Colon (tissue), 2 donors: ENCODE data around the gene CDHR5.
"Not testable (repeated sequence)": the region's sequence is repeated elsewhere in the genome, so short reads cannot be mapped to it uniquely, and the experiment has no call there.

Source experiments
- FAIRE-seq: peaks from 2 replicates; lab custom pipeline; 2012; peaks lifted over from hg19 to GRCh38; lab: Jason Lieb, UNC
- donor health status: control.
- donor health status: control.

Gene CDHR5

GRCh38 chr11:586376-587316 is 38.1 kb downstream of the CDHR5 start:
- no peak for FAIRE-seq

- no peak for FAIRE-seq
Measured at GRCh38 chr11:584287-584686, 40.5 kb downstream of the CDHR5 start.

DNA sequence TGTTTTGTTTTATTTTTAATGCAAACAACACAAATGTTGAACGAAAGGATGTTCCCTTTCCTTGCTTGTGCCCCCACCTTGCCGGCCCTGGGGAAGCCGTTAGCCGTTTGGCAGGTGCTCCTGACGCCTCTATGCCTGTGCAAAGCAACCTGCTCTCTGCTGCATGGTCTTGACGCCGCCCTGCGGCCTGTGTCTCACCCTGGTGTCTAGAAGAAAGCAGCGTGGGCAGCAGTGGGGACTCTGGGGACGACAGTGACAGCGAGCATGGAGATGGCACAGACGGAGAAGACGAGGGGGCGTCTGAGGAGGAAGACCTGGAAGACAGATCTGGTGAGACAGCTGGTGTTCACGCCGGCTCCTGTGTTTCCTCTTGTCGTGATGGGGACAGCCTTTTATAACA is 43.0 kb downstream of the CDHR5 start:
- no peak for FAIRE-seq

DNA sequence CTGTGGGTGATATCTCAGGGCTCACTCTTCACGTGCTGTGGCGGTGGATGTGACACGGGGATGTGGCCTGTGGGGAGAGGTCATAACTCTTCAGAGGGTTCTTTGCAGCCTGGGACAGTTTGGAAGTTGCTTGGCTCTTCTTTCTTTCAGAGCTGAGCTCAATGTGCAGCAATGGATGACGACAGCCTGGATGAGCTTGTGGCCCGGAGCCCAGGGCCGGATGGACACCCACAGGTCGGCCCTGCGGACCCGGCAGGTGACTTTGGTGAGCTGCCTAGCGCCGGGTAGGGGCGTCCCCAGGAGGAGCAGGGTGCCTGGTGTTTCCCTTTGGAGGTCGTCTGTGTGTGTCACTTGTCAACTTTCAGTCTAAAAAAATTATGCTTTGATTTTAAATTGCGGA is 43.4 kb downstream of the CDHR5 start:
- no peak for FAIRE-seq

- FAIRE-seq, result no peak
Measured at GRCh38 chr11:579830-580601, 44.7 kb downstream of the CDHR5 start.

DNA sequence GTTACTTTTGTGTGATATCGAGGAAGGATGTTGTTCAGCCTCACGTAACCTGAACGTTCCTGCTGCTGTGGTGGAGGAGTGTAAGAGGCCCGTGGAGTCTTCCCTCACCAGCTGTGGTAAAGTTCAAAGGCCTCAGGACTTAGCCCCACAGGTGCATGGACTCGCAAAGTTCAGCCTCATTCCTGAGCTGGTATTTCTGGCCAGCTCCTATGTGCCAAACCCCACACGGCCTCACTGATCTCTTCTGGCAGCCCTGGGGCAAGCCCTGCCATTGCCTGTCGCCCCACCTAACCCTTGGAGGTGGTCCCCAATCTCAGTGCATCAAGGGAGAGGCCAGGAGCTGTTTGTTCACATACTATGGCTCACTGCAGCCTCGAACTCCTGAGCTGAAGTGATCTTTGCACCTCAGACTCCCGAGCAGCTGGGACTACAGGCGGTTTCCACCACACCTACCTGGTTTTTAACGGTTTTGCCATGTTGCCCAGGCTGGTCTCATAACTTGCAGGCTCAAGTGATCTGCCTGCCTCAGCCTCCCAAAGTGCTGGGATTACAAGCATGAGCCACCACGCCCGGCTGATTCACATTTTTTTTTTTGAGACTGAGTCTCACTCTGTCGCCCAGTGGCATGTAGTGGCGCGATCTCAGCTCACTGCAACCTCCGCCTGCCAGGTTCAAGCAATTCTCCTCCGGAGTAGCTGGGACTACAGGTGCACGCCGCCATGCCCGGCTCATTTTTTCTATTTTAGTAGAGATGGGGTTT is 46.3 kb downstream of the CDHR5 start:
- FAIRE-seq, result no peak

- no peak for FAIRE-seq
Measured at GRCh38 chr11:577611-577894, 47.2 kb downstream of the CDHR5 start.

GRCh38 chr11:576811-577610 is 47.7 kb downstream of the CDHR5 start:
- FAIRE-seq, result no peak

DNA sequence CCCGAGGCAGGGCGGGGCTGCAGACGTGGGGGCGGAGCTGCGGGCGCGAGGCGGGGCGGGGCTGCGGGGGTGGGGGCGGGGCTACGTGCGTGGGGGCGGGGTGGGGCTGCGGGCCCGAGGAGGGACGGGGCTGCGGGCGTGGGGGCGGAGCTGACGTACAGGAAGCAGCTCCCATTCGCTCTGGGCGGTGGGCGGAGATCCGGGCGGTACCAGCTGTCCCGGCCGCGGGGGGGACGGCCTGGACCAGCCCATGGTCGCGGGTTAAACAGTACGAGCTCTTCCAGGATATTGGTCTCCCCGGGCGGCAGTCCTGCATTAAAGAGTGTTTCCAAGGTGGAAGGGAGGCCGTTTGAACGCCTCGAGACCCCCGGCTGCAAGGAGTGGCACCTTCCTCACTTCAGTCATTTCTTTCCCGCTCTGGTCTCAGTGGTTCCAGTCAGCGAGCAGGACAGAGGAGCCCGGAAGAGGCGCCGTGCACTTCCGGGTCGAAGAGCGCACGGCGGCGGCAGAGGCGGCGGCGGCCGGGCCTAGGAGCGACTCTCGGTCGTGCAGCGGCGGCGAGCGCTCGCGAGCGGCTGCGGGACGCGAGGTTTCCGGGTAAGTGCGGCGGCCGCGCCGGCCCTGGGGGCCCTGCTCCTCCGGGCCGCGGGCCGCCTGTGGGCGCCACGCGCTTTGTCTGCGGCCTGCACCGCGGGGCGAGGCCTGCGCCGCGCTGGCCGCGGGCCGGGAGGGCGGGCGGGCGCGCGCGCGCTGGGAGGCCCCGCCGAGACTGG is 48.6 kb downstream of the CDHR5 start, which contains the start of gene PHRF1:
TSS of gene PHRF1 (plus strand) at position 475 of the 773 bp plus-strand sequence. CDS start 5,043 bp downstream, outside the sequence.
- no peak for FAIRE-seq

GRCh38 chr11:575313-575995 is 49.3 kb downstream of the CDHR5 start:
- no peak for FAIRE-seq

DNA sequence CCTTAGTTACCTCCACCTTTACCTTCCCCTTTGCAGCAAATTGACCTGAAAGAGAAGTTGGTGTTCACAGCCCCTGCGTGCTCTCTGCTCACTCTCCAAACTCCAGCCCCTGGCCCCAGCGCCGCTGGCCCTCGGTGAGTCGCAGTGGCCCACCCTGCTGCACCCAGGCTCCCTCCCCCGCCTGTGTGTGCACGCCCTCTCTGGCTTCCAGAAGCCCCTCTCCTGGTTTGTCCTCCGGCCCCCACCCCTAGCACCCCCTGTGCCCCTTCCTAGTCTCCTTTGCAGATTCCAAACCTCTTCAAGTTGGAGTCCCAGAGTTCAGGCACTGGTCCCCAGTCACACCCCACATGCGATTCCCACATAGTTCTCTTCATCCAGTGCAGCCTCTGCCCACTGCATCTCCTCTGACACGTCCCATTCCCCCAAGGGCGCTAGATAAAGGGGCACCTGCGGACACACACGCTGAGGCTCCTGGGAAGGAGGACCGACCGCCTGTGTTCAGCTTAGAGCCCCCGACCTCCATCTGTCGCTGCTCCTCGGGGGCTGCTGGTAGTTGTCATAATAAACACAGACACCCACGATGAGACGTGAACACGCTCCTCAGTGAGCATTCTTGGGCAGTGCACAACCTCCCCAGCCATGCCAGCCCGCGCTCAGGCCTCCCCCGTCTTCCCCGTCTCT is 50.0 kb downstream of the CDHR5 start:
- FAIRE-seq, result no peak

DNA sequence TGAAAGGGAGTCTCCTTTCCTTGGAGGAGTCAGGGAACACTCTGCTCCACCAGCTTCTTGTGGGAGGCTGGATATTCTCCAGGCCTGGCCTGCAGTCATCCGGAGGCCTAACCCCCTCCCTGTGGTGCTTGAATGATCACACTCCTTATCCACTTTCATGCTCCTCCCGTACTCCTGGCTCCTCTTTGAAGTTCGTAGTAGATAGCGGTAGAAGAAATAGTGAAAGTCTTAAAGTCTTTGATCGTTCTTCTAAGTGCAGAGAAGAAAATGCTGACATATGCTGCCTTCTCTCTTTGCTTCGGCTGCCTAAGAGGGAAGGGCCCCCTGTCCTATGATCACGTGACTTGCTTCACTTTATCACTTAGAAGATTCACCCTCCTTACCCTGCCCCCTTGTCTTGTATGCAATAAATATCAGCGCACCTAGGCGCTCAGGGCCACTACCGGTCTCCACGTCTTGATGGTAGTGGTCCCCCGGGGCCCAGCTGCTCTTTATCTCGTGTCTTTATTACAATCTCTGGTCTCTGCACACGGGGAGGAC is 50.7 kb downstream of the CDHR5 start:
- not testable (repeated sequence) for FAIRE-seq

- no peak for FAIRE-seq
Measured at GRCh38 chr11:573146-573759, 51.5 kb downstream of the CDHR5 start.

- FAIRE-seq, result no peak
Measured at GRCh38 chr11:571802-572185, 53.0 kb downstream of the CDHR5 start.

- FAIRE-seq, result no peak
Measured at GRCh38 chr11:569158-569885, 55.4 kb downstream of the CDHR5 start.

DNA sequence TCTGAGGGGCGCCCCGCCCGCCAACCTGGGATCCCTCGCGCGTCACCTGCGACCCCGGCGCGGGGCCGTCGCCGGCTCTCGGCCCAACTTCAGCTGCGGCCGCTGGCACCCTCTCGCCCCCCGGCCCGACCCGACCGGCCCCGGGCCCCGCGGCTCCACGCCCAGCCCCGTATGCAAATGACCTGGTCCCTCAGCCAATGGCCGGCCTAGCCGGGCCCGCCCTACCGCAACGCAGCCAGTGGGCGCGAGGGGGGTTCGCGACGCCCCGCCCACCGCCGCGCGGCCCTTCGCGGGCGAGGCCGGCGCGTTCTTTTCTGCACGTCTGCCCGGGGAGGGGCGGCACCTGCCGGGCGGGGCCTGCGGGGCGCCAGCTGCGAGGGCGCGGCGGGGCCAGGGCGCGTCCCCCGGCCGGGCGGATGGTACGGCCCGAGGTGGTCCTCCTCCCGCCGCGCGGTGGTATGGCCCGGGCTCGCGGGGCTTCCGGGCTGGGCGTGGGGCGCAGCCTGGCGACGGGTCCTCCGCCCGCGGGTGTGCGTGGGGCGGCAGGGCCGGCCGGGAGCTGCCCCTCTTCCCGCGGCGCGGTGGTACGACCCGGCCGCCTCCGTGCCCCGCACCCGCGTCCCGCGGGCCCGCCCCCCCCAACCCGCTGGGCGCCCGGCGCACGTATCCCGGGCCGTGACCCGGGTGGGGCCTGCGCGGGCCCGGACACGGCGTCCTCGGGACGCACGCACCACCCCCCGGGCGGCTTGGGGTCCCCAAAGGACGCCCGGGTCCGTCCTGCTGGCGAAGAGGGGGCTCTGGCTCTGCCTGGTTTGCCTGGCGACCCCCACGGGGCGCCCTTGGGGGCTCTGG is 56.2 kb downstream of the CDHR5 start:
- FAIRE-seq, result no peak

DNA sequence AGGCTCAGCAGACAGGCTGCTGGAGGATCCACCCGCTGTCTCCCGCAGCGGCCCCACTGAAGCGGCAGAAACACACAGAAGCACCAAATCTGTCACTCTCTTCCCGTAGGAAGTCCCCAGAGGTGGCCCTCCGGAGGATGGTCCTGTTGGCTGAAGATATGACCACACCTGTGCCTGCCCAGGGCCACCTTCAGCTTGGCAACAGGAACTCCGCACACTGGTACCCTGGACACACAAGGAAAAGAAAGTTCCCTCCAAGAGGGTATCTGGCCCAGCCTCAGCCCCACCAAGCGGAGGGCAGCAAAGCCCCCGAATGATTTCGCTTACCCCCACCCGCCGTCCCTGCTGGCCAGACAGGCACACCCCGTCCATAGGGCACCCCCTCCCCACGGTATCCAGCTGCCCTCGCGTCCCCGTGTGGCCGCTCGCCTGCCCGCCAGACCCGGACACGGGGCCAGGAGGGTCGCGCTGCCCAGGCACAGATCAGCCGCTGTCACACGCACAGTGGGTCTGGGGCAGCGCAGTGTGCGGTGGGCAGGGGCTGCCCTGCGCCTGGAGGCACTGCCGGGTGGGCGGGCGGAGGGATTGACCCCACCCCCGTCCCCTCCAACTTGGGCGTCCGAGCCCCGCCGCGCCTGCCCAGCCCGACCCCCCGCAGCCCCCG is 57.0 kb downstream of the CDHR5 start:
- no peak for FAIRE-seq
